ENCODE data around the gene INSC.

The INSC gene

GRCh38 chr11:15072551-15073143 is 42.1 kb upstream of the INSC start:
- POLR2A ChIA-PET: interaction anchor here (1.0 to 2.8 kb wide), 5 partner anchors 14 to 428 kb away, joined by 3 to 12 read pairs (median 6); partner anchors contain the start of gene CYP2R1
- no peak overlapping the region for H3K4me3 ChIP-seq (ENCODE audit: low read depth, low read length)
- no peaks in the 10 kb centered on the region for H3K4me1 ChIP-seq (ENCODE audit: control insufficient read depth, insufficient read depth, low read length)
- CTCF ChIA-PET: interaction anchor here (0.5 to 6.4 kb wide), 5 partner anchors 8 to 164 kb away, joined by 3 to 143 read pairs (median 5); no protein-coding TSS in a partner anchor
- H3K27ac ChIP-seq (ENCODE audit: extremely low read depth, low read depth, low read length): no peak overlapping the region
- H3K36me3 ChIP-seq (ENCODE audit: control insufficient read depth in 2 of 2, insufficient read depth in 1 of 2, low read length in 2 of 2): no peaks in the 10 kb centered on the region
- no peaks in the 10 kb centered on the region for H3K9me3 ChIP-seq (ENCODE audit: control insufficient read depth, insufficient read depth, low read depth, low read length)
- TF ChIP-seq ZSCAN4 (tag by site-specific recombination; IDR thresholded peaks at IDR 0.05): no peak
- TF ChIP-seq ZNF707 (tag by site-specific recombination; IDR thresholded peaks at IDR 0.05): no peak
- no peak for TF ChIP-seq KLF9 (tag by site-specific recombination; IDR thresholded peaks at IDR 0.05; ENCODE audit: low read depth)
- TF ChIP-seq YY1 (tag by site-specific recombination; IDR thresholded peaks at IDR 0.05): no peak
- no peak for TF ChIP-seq ZNF239 (tag by site-specific recombination; IDR thresholded peaks at IDR 0.05)
- no peak for TF ChIP-seq ZXDB (tag by site-specific recombination; IDR thresholded peaks at IDR 0.05)
- no peak for TF ChIP-seq ZNF626 (tag by site-specific recombination; IDR thresholded peaks at IDR 0.05)
- TF ChIP-seq ZBTB48 (tag by site-specific recombination; IDR thresholded peaks at IDR 0.05): no peak
- TF ChIP-seq IKZF3 (tag by site-specific recombination; IDR thresholded peaks at IDR 0.05): no peak
- no peak for TF ChIP-seq ZFP69B (tag by site-specific recombination; IDR thresholded peaks at IDR 0.05)
- no peak for TF ChIP-seq ZNF600 (tag by site-specific recombination; IDR thresholded peaks at IDR 0.05)
- TF ChIP-seq EGR2 (tag by site-specific recombination; IDR thresholded peaks at IDR 0.05; ENCODE audit: low read depth): no peak
- TF ChIP-seq HOXC10 (CRISPR knock-in tag; IDR thresholded peaks at IDR 0.05): no peak
- TF ChIP-seq ZNF747 (tag by site-specific recombination; IDR thresholded peaks at IDR 0.05): no peak
- no peak for TF ChIP-seq ZNF624 (tag by site-specific recombination; IDR thresholded peaks at IDR 0.05)

- H3K4me3 ChIP-seq (ENCODE audit: low read depth, low read length): peak within 1 kb of the TSS; percentile 38
- ChIA-PET POLR2A (interaction anchor here (0.6 to 2.8 kb wide), 6 partner anchors 15 to 751 kb away, joined by 3 to 12 read pairs (median 4); partner anchors contain the start of gene CYP2R1), CTCF (interaction anchor here (0.7 to 6.4 kb wide), 29 partner anchors 9 to 216 kb away, joined by 3 to 143 read pairs (median 6); no protein-coding TSS in a partner anchor)
- no peaks in the 10 kb centered on the region for H3K4me1 ChIP-seq (ENCODE audit: control insufficient read depth, insufficient read depth, low read length)
- no peak within 1 kb of the TSS; the same call in 1 of the 2 replicates for H3K27ac ChIP-seq (ENCODE audit: extremely low read depth, low read depth, low read length)
- no peaks in the 10 kb centered on the region for H3K9me3 ChIP-seq (ENCODE audit: control insufficient read depth, insufficient read depth, low read depth, low read length)
- no peaks in the 10 kb centered on the region for H3K36me3 ChIP-seq (ENCODE audit: control insufficient read depth in 2 of 2, insufficient read depth in 1 of 2, low read length in 2 of 2)
- TF ChIP-seq ZBTB26 (tag by site-specific recombination; optimal IDR thresholded peaks at IDR 0.05) (peak; percentile 22), ZNF366 (tag by site-specific recombination; conservative IDR thresholded peaks at IDR 0.05) (no peak), ZBTB21 (tag by site-specific recombination; IDR thresholded peaks at IDR 0.05) (peak; percentile 82), EGR2 (tag by site-specific recombination; IDR thresholded peaks at IDR 0.05; ENCODE audit: low read depth) (peak; percentile 48), FEZF1 (tag by site-specific recombination; IDR thresholded peaks at IDR 0.05) (no peak), HOXD13 (CRISPR knock-in tag; IDR thresholded peaks at IDR 0.05; ENCODE audit: borderline replicate concordance) (no peak), GLIS2 (tag by site-specific recombination; IDR thresholded peaks at IDR 0.05) (peak; percentile 50), IKZF3 (tag by site-specific recombination; IDR thresholded peaks at IDR 0.05) (0 out of 2 replicates have a peak, but pooled peaks have one; percentile 12), ZNF398 (tag by site-specific recombination; IDR thresholded peaks at IDR 0.05) (no peak), ZNF362 (tag by site-specific recombination; IDR thresholded peaks at IDR 0.05) (no peak; the same call in 1 of the 2 replicates), ZBTB20 (tag by site-specific recombination; IDR thresholded peaks at IDR 0.05) (peak; percentile 34), GLIS1 (tag by site-specific recombination; IDR thresholded peaks at IDR 0.05) (0 out of 2 replicates have a peak, but pooled peaks have one; percentile 4), ZNF335 (tag by site-specific recombination; conservative IDR thresholded peaks at IDR 0.05) (peak; percentile 71), ZNF140 (tag by site-specific recombination; IDR thresholded peaks at IDR 0.05) (peak; percentile 67; the same call in 1 of the 2 replicates)
Measured at GRCh38 chr11:15073361-15074205, 41.1 kb upstream of the INSC start, which contains the start of gene CALCB. TSS of gene CALCB (plus strand) at chr11:15073593. CDS start at chr11:15074719, 1,126 bp downstream.

Data from HEK293 (cell line).